HCT116 (cell line): ENCODE results near the gene GTF2IRD1. TPM values are rescaled to one million over a fixed set of nuclear protein-coding genes. Genes with fewer than 3 reads are reported as not detected.

Source experiments
- ATAC-seq: fragments of 200-7000 bp; cut with Tn5 transposase; 2 replicates; pipeline ENCODE4 v1.9.1; 2020; ENCODE audit warnings: mild to moderate bottlenecking, moderate library complexity
- BruUV-seq: library from RNA; stranded (reverse); fragments of 400-500 nt; replicated peaks from 2 replicates; lab custom pipeline; 2021; lab: Mats Ljungman, UMichigan
- CTCF ChIA-PET: fragments of 300-600 bp; sonication (Branson Sonifier 250); formaldehyde crosslinking; loops from one replicate; lab custom pipeline; 2021; ENCODE audit warnings: antibody characterized with exemption; lab: Charles Lee
- POLR2A ChIA-PET: fragments of 300-600, 350-600 bp; sonication (Branson Sonifier 250); formaldehyde crosslinking; loops from one replicate; lab custom pipeline; 2021; ENCODE audit warnings: antibody characterized with exemption; lab: Charles Lee
- RAD21 ChIA-PET, 2 experiments: fragments of 300-600 bp; sonication (Branson Sonifier 250); formaldehyde crosslinking; loops; one replicate each; lab custom pipeline; 2023; ENCODE audit warnings: low total read pairs in 2 of 2; ENCODE audit not compliant: uncharacterized antibody in 2 of 2, unreplicated experiment in 2 of 2, low non-redundant PET in 1 of 2; lab: Charles Lee
- DNase-seq: peaks from one replicate; pipeline ENCODE4 v3.0.0-alpha.2; 2010; ENCODE audit warnings: low read depth, low spot score
- H2AFZ ChIP-seq: fragments of 200-600 bp; shearing (Covaris generic), sonication (generic); 2 replicates; pipeline ENCODE4 v1.6.1; 2017; ENCODE audit warnings: low read depth, mixed run types, mixed read lengths, antibody characterized with exemption, low read length; ENCODE audit not compliant: poor library complexity, severe bottlenecking
- H3K27ac ChIP-seq: 2 replicates; pipeline ENCODE4 v1.5.1; 2012; ENCODE audit warnings: low read depth, low read length
- H3K27me3 ChIP-seq: fragments of 200-600 bp; sonication (generic); 2 replicates; pipeline ENCODE4 v1.6.1; 2016; ENCODE audit warnings: mixed run types, low read length, mixed read lengths; ENCODE audit not compliant: insufficient read depth
- H3K36me3 ChIP-seq, 2 experiments: fragments of 200-500 bp in 1 of 2; fragments of 200-600 bp in 1 of 2; sonication (Bioruptor generic) in 1 of 2; sonication (generic) in 1 of 2; 2 replicates each; pipeline versions ENCODE4 v1.5.1 to v1.6.1; 2014 to 2016; ENCODE audit warnings: low read length in 2 of 2, inconsistent platforms in 1 of 2, mixed read lengths in 1 of 2, mixed run types in 1 of 2; ENCODE audit not compliant: insufficient read depth in 2 of 2, control insufficient read depth in 1 of 2
- H3K4me1 ChIP-seq, 2 experiments: fragments of 200-600 bp in 1 of 2; sonication (generic) in 1 of 2; 2 replicates each; pipeline versions ENCODE4 v1.5.1 to v1.6.1; 2012 to 2017; ENCODE audit warnings: low read length in 2 of 2, inconsistent platforms in 1 of 2, mild to moderate bottlenecking in 1 of 2, mixed read lengths in 1 of 2, mixed run types in 1 of 2, moderate library complexity in 1 of 2; ENCODE audit not compliant: insufficient read depth in 2 of 2, control insufficient read depth in 1 of 2
- H3K4me2 ChIP-seq: fragments of 200-600 bp; sonication (generic); 2 replicates; pipeline ENCODE4 v1.6.1; 2017; ENCODE audit warnings: mixed run types, low read length, mixed read lengths
- H3K4me3 ChIP-seq, 2 experiments: fragments of 200-600 bp in 1 of 2; sonication (generic) in 1 of 2; replicated peaks in 1 of 2; 2 replicates each; pipeline ENCODE4 v1.5.1; 2011 to 2016; ENCODE audit warnings: low read length in 2 of 2, control low read depth in 1 of 2, low read depth in 1 of 2, mild to moderate bottlenecking in 1 of 2, mixed read lengths in 1 of 2, mixed run types in 1 of 2
- H3K79me2 ChIP-seq: fragments of 200-600 bp; sonication (generic); 2 replicates; pipeline ENCODE4 v1.6.1; 2017; ENCODE audit warnings: mild to moderate bottlenecking, mixed run types, low read length, moderate library complexity, mixed read lengths; ENCODE audit not compliant: insufficient read depth
- H3K9ac ChIP-seq: fragments of 200-600 bp; sonication (generic); 2 replicates; pipeline ENCODE4 v1.6.1; 2016; ENCODE audit warnings: low read length, mixed read lengths
- H3K9me2 ChIP-seq: fragments of 200-600 bp; sonication (generic), shearing (Covaris generic); 2 replicates; pipeline ENCODE4 v1.6.1; 2017; ENCODE audit warnings: mixed run types, mild to moderate bottlenecking, moderate library complexity; ENCODE audit not compliant: insufficient read depth
- H3K9me3 ChIP-seq, 2 experiments: fragments of 200-500 bp in 1 of 2; fragments of 200-600 bp in 1 of 2; sonication (Bioruptor generic) in 1 of 2; sonication (generic) in 1 of 2; 2 replicates each; pipeline ENCODE4 v1.6.1; 2014 to 2017; ENCODE audit warnings: low read length in 2 of 2, mixed read lengths in 2 of 2, inconsistent platforms in 1 of 2, low read depth in 1 of 2, mild to moderate bottlenecking in 1 of 2, mixed run types in 1 of 2, moderate library complexity in 1 of 2; ENCODE audit not compliant: control insufficient read depth in 1 of 2, insufficient read depth in 1 of 2
- H4K20me1 ChIP-seq: fragments of 200-600 bp; sonication (generic), shearing (Covaris generic); 2 replicates; pipeline ENCODE4 v1.6.1; 2017; ENCODE audit warnings: mixed run types, mild to moderate bottlenecking, moderate library complexity; ENCODE audit not compliant: insufficient read depth
- CEBPB ChIP-seq: IDR thresholded peaks from 2 replicates; pipeline ENCODE4 v1.6.1; 2012; ENCODE audit warnings: low read depth
- EGR1 ChIP-seq: IDR thresholded peaks from 2 replicates; pipeline ENCODE4 v1.6.1; 2012; ENCODE audit warnings: low read depth
- ELF1 ChIP-seq: IDR thresholded peaks from 2 replicates; pipeline ENCODE4 v1.6.1; 2012; ENCODE audit warnings: low read depth, borderline replicate concordance
- EZH2 ChIP-seq: fragments of 200-600 bp; sonication (generic); IDR thresholded peaks from 2 replicates; pipeline ENCODE4 v1.6.1; 2017; ENCODE audit warnings: antibody characterized with exemption, mixed run types
- FOSL1 ChIP-seq: IDR thresholded peaks from 2 replicates; pipeline ENCODE4 v1.6.1; 2012; ENCODE audit warnings: low read depth
- JUND ChIP-seq: IDR thresholded peaks from 2 replicates; pipeline ENCODE4 v1.6.1; 2012
- POLR2A ChIP-seq: IDR thresholded peaks from 2 replicates; pipeline ENCODE4 v1.7.0; 2011; ENCODE audit warnings: borderline replicate concordance; ENCODE audit not compliant: insufficient read depth, insufficient read length; ENCODE audit errors: extremely low read depth
- POLR2AphosphoS5 ChIP-seq: IDR thresholded peaks from 2 replicates; pipeline ENCODE4 v1.6.1; 2011; ENCODE audit warnings: mild to moderate bottlenecking, low read depth, low read length, moderate library complexity
- SP1 ChIP-seq: IDR thresholded peaks from 2 replicates; pipeline ENCODE4 v1.6.1; 2012; ENCODE audit warnings: low read depth
- SRF ChIP-seq: IDR thresholded peaks from 2 replicates; pipeline ENCODE4 v1.6.1; 2012; ENCODE audit warnings: low read depth
- YY1 ChIP-seq: IDR thresholded peaks from 2 replicates; pipeline ENCODE4 v1.6.1; 2011; ENCODE audit warnings: low read length, low read depth, moderate library complexity, mild to moderate bottlenecking; ENCODE audit not compliant: insufficient replicate concordance; ENCODE audit errors: extremely low read depth
- ZBTB33 ChIP-seq: IDR thresholded peaks from 2 replicates; pipeline ENCODE4 v1.6.1; 2011; ENCODE audit warnings: mild to moderate bottlenecking, low read length, moderate library complexity; ENCODE audit not compliant: insufficient replicate concordance; ENCODE audit errors: extremely low read depth
- ZFX ChIP-seq: fragments of 450-650 bp; IDR thresholded peaks from 2 replicates; pipeline ENCODE4 v1.6.1; 2017
- ZNF274 ChIP-seq: fragments of 200-500 bp; sonication (Bioruptor generic); IDR thresholded peaks from 2 replicates; pipeline ENCODE4 v1.6.1; 2014; ENCODE audit warnings: mild to moderate bottlenecking, low read depth, low read length, inconsistent platforms
- intact Hi-C: fragments of 100-400 bp; cut with micrococcal nuclease; formaldehyde crosslinking; loops from 2 replicates; pipeline ENCODE4 v1.10.0; 2022
- total RNA-seq: library from RNA; stranded (reverse); gene quantifications from one replicate; pipeline ENCODE4 v1.2.1, GENCODE V29; 2021; ENCODE audit not compliant: unreplicated experiment
- TF ChIP-seq, protein P1 (sequence below): IDR thresholded peaks from 2 replicates; pipeline ENCODE4 v1.6.1; 2012

The GTF2IRD1 gene
- total RNA-seq, 1 experiment from 2014 or later: 34.5 TPM

DNA sequence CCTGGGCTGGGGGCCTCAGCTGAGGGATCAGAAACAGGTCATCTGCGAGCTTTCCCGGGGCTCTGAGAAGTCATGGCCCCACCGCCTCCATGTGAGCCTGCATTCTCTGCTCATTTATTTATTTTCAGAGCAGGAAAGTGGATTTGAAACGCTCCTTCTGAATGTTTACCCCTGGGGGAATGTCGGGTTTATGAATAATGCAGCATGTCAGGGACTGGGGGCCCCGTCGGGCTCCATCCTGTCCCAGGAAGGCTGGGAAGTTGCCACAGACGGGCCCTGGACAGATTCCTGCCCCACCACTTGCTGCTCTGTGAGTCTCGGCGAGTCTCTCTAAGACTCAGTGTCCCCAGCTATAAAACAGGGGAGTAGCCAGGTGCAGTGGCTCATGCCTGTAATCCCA, 11.9 kb upstream of the GTF2IRD1 start:
- Histone ChIP-seq H3K4me3 (no peak overlapping the region), H3K27me3 (no peaks in the 10 kb centered on the region), H4K20me1 (no peaks in the 10 kb centered on the region), H3K9me3 (peaks cover 0 to 4% of the 10 kb centered on the region in 2 experiments; a peak in 1 of 4 replicates), H3K4me1 (no peaks in the 10 kb centered on the region), H3K9me2 (no peaks in the 10 kb centered on the region), H3K79me2 (no peaks in the 10 kb centered on the region), H3K9ac (no peak overlapping the region), H2AFZ (no peak overlapping the region), H3K4me2 (no peak overlapping the region), H3K27ac (no peak overlapping the region), H3K36me3 (no peaks in the 10 kb centered on the region)
- POLR2A ChIA-PET: no interaction called here
- no TSS peak for BruUV-seq
- DNase-seq (no peak), ATAC-seq (no peak)
- CTCF ChIA-PET: no interaction called here
- RAD21 ChIA-PET: no interaction called here
- intact Hi-C loops: no loop called here
- TF ChIP-seq SP1: no peak
- no peak for TF ChIP-seq FOSL1
- no peak for TF ChIP-seq CEBPB
- TF ChIP-seq EZH2: no peak
- no peak for TF ChIP-seq YY1

- Histone ChIP-seq H3K4me3 (no peak overlapping the region), H3K4me2 (no peak overlapping the region), H3K27me3 (no peaks in the 10 kb centered on the region), H3K27ac (no peak overlapping the region), H4K20me1 (no peaks in the 10 kb centered on the region), H3K9me3 (no peaks in the 10 kb centered on the region), H3K4me1 (no peaks in the 10 kb centered on the region), H3K79me2 (no peaks in the 10 kb centered on the region), H3K36me3 (no peaks in the 10 kb centered on the region), H2AFZ (no peak overlapping the region), H3K9me2 (no peaks in the 10 kb centered on the region), H3K9ac (no peak overlapping the region)
- POLR2A ChIA-PET: no interaction called here
- RAD21 ChIA-PET: no interaction called here
- ATAC-seq (no peak), DNase-seq (no peak)
- BruUV-seq: no TSS peak
- intact Hi-C loops: no loop called here
- CTCF ChIA-PET: no interaction called here
- no peak for TF ChIP-seq JUND
- TF ChIP-seq SP1: no peak
- no peak for TF ChIP-seq EGR1
- TF ChIP-seq POLR2AphosphoS5: no peak
- TF ChIP-seq ZFX: no peak
- no peak for TF ChIP-seq POLR2A
- TF ChIP-seq SRF: no peak
- no peak for TF ChIP-seq ELF1
- no peak for TF ChIP-seq ZNF274
- TF ChIP-seq, protein P1, sequence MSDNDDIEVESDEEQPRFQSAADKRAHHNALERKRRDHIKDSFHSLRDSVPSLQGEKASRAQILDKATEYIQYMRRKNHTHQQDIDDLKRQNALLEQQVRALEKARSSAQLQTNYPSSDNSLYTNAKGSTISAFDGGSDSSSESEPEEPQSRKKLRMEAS: no peak
- TF ChIP-seq ZBTB33: no peak
Measured at GRCh38 chr7:74443543-74444247, 10.0 kb upstream of the GTF2IRD1 start.
